ENCODE results near the gene SATB2.

- TF ChIP-seq POLR2AphosphoS5 (IDR thresholded peaks at IDR 0.05) = no peak
- no peak for TF ChIP-seq CTCF (IDR thresholded peaks at IDR 0.05)
- no peak for TF ChIP-seq POLR2A (IDR thresholded peaks at IDR 0.05)
Measured at GRCh38 chr2:199382091-199382490, 75.6 kb downstream of the SATB2 start.

Data from prostate gland (tissue), 2 donors.